Measurements from ENCODE around the gene LFNG.
"Not testable (repeated sequence)": the region's sequence is repeated elsewhere in the genome, so short reads cannot be mapped to it uniquely, and the experiment has no call there.

The LFNG gene

GRCh38 chr7:2520131-2520760 lies 672 bp downstream of the LFNG start:
- DNase-seq: no peak

GRCh38 chr7:2520761-2521290 lies 1.3 kb downstream of the LFNG start:
- DNase-seq: no peak

GRCh38 chr7:2521341-2521745 lies 1.8 kb downstream of the LFNG start:
- no peak for DNase-seq

GRCh38 chr7:2521952-2522591 lies 2.5 kb downstream of the LFNG start:
- DNase-seq: no peak

GRCh38 chr7:2522780-2523433 lies 3.3 kb downstream of the LFNG start:
- no peak for DNase-seq

GRCh38 chr7:2523461-2523936 lies 3.9 kb downstream of the LFNG start:
- peak; percentile 65 for DNase-seq

GRCh38 chr7:2523941-2524807 lies 4.6 kb downstream of the LFNG start:
- DNase-seq: peak; percentile 79

- DNase-seq: no peak
These were observed 5.5 kb downstream of the LFNG start for GRCh38 chr7:2524808-2525657.

- DNase-seq: peak; percentile 49
These were observed 6.4 kb downstream of the LFNG start for GRCh38 chr7:2525658-2526630.

GRCh38 chr7:2526659-2527504 lies 7.3 kb downstream of the LFNG start:
- no peak for DNase-seq

- DNase-seq: peak; percentile 82
These were observed 8.2 kb downstream of the LFNG start for GRCh38 chr7:2527505-2528467.

GRCh38 chr7:2528481-2529095 lies 9.0 kb downstream of the LFNG start:
- DNase-seq: no peak

- no peak for DNase-seq
These were observed 9.8 kb downstream of the LFNG start for GRCh38 chr7:2529161-2530070.

GRCh38 chr7:2530071-2530987 lies 10.8 kb downstream of the LFNG start:
- DNase-seq: no peak

- not testable (repeated sequence) for DNase-seq
These were observed 11.6 kb downstream of the LFNG start for GRCh38 chr7:2530994-2531795.
